ENCODE data around the gene PSMD5. TPM values are rescaled to one million over a fixed set of nuclear protein-coding genes. Genes with fewer than 3 reads are reported as not detected.

PSMD5 gene
- total RNA-seq, 4 donors from 2014 or later: 30.7 to 47.7 (median 33.0) TPM

DNA sequence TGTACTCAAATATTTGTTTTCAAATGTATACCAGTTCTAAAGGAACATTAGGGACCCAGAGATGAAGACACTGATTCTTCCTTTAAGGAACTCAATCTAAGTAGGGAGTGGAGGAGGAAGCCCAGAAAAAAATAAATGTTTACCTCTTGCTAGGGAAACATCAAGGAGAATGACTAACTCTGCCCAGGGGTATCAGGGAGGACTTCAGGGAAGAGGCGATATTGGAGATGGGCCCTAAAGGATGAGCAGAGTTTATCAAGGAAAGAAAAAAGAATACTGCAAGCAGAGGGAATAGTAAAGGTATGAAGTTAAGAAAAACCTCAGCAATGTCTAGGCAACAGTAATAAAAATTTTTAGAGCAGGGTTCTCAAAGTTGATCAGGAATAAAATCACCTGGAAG is 65.9 kb downstream of the PSMD5 start:
- H3K27me3 ChIP-seq: no peaks in the 10 kb centered on the region
- H3K36me3 ChIP-seq: peaks cover 57% of the 10 kb centered on the region
- no peaks in the 10 kb centered on the region for H3K9me3 ChIP-seq
- peaks cover 32% of the 10 kb centered on the region for H3K4me1 ChIP-seq
- no peak for DNase-seq (ENCODE audit: low spot score in 2 of 2)
- 88% methylated on average over 1 of the region's 1 CpG for WGBS
- H3K4me3 ChIP-seq: no peak overlapping the region
- TF ChIP-seq, protein P1, sequence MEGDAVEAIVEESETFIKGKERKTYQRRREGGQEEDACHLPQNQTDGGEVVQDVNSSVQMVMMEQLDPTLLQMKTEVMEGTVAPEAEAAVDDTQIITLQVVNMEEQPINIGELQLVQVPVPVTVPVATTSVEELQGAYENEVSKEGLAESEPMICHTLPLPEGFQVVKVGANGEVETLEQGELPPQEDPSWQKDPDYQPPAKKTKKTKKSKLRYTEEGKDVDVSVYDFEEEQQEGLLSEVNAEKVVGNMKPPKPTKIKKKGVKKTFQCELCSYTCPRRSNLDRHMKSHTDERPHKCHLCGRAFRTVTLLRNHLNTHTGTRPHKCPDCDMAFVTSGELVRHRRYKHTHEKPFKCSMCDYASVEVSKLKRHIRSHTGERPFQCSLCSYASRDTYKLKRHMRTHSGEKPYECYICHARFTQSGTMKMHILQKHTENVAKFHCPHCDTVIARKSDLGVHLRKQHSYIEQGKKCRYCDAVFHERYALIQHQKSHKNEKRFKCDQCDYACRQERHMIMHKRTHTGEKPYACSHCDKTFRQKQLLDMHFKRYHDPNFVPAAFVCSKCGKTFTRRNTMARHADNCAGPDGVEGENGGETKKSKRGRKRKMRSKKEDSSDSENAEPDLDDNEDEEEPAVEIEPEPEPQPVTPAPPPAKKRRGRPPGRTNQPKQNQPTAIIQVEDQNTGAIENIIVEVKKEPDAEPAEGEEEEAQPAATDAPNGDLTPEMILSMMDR (IDR thresholded peaks at IDR 0.05): no peak
- TF ChIP-seq EP300 (IDR thresholded peaks at IDR 0.05): no peak
- no peak for TF ChIP-seq POLR2AphosphoS5 (IDR thresholded peaks at IDR 0.05)
- TF ChIP-seq POLR2A (IDR thresholded peaks at IDR 0.05): no peak
- H3K27ac ChIP-seq: no peak overlapping the region

DNA sequence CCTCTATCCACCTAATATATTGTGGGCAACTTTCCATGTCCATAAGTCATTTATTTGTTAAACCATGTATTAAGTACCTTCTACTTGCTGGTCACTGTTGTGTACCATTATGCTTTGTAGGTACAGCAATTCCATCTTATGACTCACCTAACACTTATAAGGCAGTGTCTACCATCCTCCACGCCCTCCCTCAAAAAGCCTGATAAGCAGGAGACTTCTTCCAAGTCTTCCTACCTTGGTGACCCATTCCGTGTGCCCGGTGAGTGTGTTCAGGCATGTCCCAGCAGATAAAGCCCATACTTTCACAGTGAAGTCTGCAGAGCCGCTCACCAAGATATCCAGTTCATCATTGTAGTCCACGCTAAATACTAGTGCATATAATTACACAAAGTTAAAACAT is 66.9 kb downstream of the PSMD5 start:
- Histone ChIP-seq H3K36me3 (peaks cover 66% of the 10 kb centered on the region), H3K4me1 (peaks cover 28% of the 10 kb centered on the region), H3K9me3 (no peaks in the 10 kb centered on the region), H3K4me3 (no peak overlapping the region), H3K27me3 (no peaks in the 10 kb centered on the region), H3K27ac (no peak overlapping the region)
- WGBS: 71% methylated on average over 5 of the region's 5 CpGs
- no peak for DNase-seq (ENCODE audit: low spot score in 2 of 2)
- TF ChIP-seq EP300 (IDR thresholded peaks at IDR 0.05) (no peak), POLR2AphosphoS5 (IDR thresholded peaks at IDR 0.05) (no peak), POLR2A (IDR thresholded peaks at IDR 0.05) (no peak)
- TF ChIP-seq, protein P1 (IDR thresholded peaks at IDR 0.05): no peak

DNA sequence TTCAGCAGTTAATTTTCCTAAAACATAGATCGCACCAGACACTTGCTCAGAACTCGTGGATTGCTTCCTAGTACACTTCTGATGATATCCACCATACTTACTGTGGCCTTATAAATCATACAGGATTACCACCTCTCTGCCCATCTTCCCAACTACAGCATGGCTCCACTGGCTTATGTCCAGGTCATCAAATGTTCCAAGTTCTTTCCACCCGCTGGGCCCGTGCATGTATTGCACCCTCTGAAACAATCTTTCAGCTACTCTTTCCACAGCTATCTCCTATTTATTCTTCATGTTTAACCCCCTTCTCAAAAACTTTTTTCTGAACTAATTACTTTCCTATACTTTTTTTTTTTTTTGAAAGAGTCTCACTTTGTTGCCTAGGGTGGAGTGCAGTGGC is 68.0 kb downstream of the PSMD5 start:
- no peaks in the 10 kb centered on the region for H3K9me3 ChIP-seq
- TF ChIP-seq, protein P1 (IDR thresholded peaks at IDR 0.05): no peak
- TF ChIP-seq EP300 (IDR thresholded peaks at IDR 0.05) (no peak), POLR2AphosphoS5 (IDR thresholded peaks at IDR 0.05) (no peak), POLR2A (IDR thresholded peaks at IDR 0.05) (no peak)
- H3K4me1 ChIP-seq: peaks cover 21% of the 10 kb centered on the region
- no peak for DNase-seq (ENCODE audit: low spot score in 2 of 2)
- no peak overlapping the region for H3K4me3 ChIP-seq
- H3K27ac ChIP-seq: no peak overlapping the region
- H3K27me3 ChIP-seq: no peaks in the 10 kb centered on the region
- 87% methylated on average over 4 of the region's 4 CpGs for WGBS
- peaks cover 77% of the 10 kb centered on the region for H3K36me3 ChIP-seq

DNA sequence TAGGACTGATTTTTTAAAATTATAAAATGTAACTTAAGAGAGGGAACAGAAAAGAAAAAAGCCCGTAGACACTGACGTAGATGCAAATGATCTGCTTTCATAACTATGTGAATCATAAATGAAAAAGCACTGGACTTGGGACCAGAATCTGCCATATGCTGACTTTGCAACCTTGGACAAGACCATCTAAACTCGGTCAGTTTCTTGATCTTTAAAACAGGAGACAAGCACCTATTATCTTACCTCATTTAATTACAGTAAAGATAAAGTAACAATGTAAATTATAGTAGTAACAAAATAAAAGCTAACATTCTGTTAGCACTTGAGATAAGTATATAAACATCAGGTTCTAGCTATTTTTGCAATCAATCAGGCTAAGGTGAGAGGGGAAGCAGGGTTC is 69.5 kb downstream of the PSMD5 start:
- Histone ChIP-seq H3K36me3 (peaks cover 86% of the 10 kb centered on the region), H3K4me1 (peaks cover 19% of the 10 kb centered on the region), H3K27me3 (no peaks in the 10 kb centered on the region), H3K9me3 (no peaks in the 10 kb centered on the region), H3K4me3 (no peak overlapping the region), H3K27ac (no peak overlapping the region)
- 91% methylated on average over 3 of the region's 3 CpGs for WGBS
- TF ChIP-seq POLR2A (IDR thresholded peaks at IDR 0.05) (no peak), POLR2AphosphoS5 (IDR thresholded peaks at IDR 0.05) (no peak), EP300 (IDR thresholded peaks at IDR 0.05) (no peak)
- TF ChIP-seq, protein P1 (IDR thresholded peaks at IDR 0.05): no peak
- no peak for DNase-seq (ENCODE audit: low spot score in 2 of 2)

DNA sequence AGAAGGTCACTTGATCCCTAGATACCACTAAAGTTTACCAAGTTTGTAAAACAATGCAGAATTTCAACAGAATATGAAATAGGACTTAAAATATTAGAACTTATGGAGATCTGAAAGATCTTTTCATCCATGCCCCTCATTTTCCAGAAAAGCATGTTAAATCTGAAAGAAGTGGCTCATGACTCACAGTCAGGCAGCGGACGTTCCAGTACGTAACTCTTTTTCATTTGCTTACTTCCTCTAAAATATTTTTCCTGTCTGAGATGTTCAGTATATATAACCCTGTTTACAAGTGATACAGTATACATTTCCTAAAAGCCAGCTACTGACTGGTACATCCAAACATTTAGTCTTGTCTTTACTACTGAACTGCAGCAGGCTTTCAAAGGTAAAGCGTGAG is 71.8 kb downstream of the PSMD5 start:
- Histone ChIP-seq H3K36me3 (peaks cover 87% of the 10 kb centered on the region), H3K4me3 (no peak overlapping the region), H3K27me3 (no peaks in the 10 kb centered on the region), H3K4me1 (peaks cover 14% of the 10 kb centered on the region), H3K27ac (no peak overlapping the region), H3K9me3 (no peaks in the 10 kb centered on the region)
- no peak for DNase-seq (ENCODE audit: low spot score in 2 of 2)
- WGBS: 94% methylated on average over 4 of the region's 4 CpGs
- TF ChIP-seq, protein P1 (IDR thresholded peaks at IDR 0.05): no peak
- TF ChIP-seq POLR2A (IDR thresholded peaks at IDR 0.05) (no peak), POLR2AphosphoS5 (IDR thresholded peaks at IDR 0.05) (no peak), EP300 (IDR thresholded peaks at IDR 0.05) (no peak)

All from suprapubic skin (tissue), 4 donors.